Stromal cell of bone marrow (primary cell): ENCODE data around the gene FAR1.
"Not testable (repeated sequence)": the region's sequence is repeated elsewhere in the genome, so short reads cannot be mapped to it uniquely, and the experiment has no call there.

Source experiments
- DNase-seq: peaks from one replicate; pipeline ENCODE4 v3.0.0-alpha.2; 2012; ENCODE audit warnings: low read depth

Gene FAR1

GRCh38 chr11:13705710-13706109 is 37.2 kb downstream of the FAR1 start:
- DNase-seq = no peak

GRCh38 chr11:13713982-13714381 is 45.5 kb downstream of the FAR1 start:
- no peak for DNase-seq

GRCh38 chr11:13717331-13717730 is 48.9 kb downstream of the FAR1 start:
- peak; percentile 39 for DNase-seq

- no peak for DNase-seq
Observed at GRCh38 chr11:13718394-13718793, 49.9 kb downstream of the FAR1 start.

GRCh38 chr11:13720940-13721339 is 52.5 kb downstream of the FAR1 start:
- no peak for DNase-seq

- DNase-seq = peak; percentile 13
Observed at GRCh38 chr11:13721760-13722159, 53.3 kb downstream of the FAR1 start.

- no peak for DNase-seq
Observed at GRCh38 chr11:13726456-13726855, 58.0 kb downstream of the FAR1 start.

GRCh38 chr11:13728076-13728475 is 59.6 kb downstream of the FAR1 start:
- DNase-seq = no peak

- no peak for DNase-seq
Observed at GRCh38 chr11:13734530-13734929, 66.1 kb downstream of the FAR1 start.

- no peak for DNase-seq
Observed at GRCh38 chr11:13745165-13745564, 76.7 kb downstream of the FAR1 start.

GRCh38 chr11:13753316-13753715 is 84.8 kb downstream of the FAR1 start:
- not testable (repeated sequence) for DNase-seq

GRCh38 chr11:13759050-13759449 is 90.6 kb downstream of the FAR1 start:
- DNase-seq = no peak

- DNase-seq = no peak
Observed at GRCh38 chr11:13760115-13760514, 91.6 kb downstream of the FAR1 start.

GRCh38 chr11:13761250-13761649 is 92.8 kb downstream of the FAR1 start:
- DNase-seq = no peak

GRCh38 chr11:13761716-13762115 is 93.2 kb downstream of the FAR1 start:
- no peak for DNase-seq

- no peak for DNase-seq
Observed at GRCh38 chr11:13762718-13763117, 94.2 kb downstream of the FAR1 start.

GRCh38 chr11:13763341-13763740 is 94.9 kb downstream of the FAR1 start:
- no peak for DNase-seq

GRCh38 chr11:13765886-13766285 is 97.4 kb downstream of the FAR1 start:
- no peak for DNase-seq

GRCh38 chr11:13767471-13767870 is 99.0 kb downstream of the FAR1 start:
- no peak for DNase-seq

- no peak for DNase-seq
Observed at GRCh38 chr11:13769188-13769587, 100.7 kb downstream of the FAR1 start.

GRCh38 chr11:13771151-13771550 is 102.7 kb downstream of the FAR1 start:
- no peak for DNase-seq

GRCh38 chr11:13772223-13773046 is 104.0 kb downstream of the FAR1 start:
- peak; percentile 28 for DNase-seq

GRCh38 chr11:13775471-13775870 is 107.0 kb downstream of the FAR1 start:
- DNase-seq = no peak

- DNase-seq = no peak
Observed at GRCh38 chr11:13776134-13776815, 107.8 kb downstream of the FAR1 start.
